ENCODE results near the gene ZNF304.

ZNF304 gene

DNA sequence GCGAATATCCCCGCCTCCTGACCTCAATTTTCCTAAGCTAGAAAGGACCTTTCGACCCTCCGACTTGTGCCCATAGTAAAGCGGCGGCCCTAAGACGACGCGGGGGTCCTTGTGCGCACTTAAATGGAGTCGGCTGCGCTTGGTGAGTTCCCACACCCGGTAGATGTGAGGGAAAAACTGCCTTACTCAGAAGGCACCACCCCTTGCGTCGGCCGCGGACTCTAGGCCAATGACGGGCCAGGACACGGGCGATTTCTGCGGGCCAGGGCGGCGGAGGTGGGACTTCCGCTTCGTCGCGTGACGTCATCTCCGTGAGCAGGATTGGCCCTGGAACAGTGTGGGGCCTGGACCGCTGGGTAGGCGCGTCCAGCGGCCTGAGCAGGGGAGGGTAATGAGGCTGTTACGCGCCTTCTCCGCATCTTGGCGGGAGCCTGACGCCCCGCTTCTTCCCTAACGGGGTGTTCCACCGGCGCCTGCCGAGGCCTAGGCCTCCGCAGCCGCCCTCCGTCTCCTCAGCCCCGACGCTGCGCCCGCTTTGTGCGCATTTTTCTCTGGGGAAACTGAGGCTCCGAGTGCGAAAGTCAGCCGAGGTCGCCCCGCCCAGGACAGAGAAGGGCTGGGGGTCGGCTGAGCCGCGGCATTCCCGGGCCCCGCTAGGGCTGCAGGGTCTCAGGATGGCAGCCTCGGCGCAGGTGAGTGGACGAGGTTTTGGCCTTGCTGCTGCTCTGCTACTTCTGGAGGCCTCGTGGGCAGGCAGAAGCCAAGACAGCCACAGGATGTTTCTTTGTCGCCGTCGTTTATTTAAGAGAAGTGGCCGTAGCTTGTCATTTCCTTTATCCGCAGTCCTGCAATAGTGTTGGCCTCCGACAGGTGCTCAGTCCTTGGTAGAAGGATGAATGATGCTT lies 30.6 kb upstream of the ZNF304 start, which contains the start of gene ZNF543:
Gene ZNF543 (plus strand): TSS at position 293 of the 905 bp plus-strand sequence. CDS start 382 bp downstream, at position 675.
- Histone ChIP-seq H3K4me2 (peak within 1 kb of the TSS; percentile 98), H3K27me3 (peaks cover 20% of the 10 kb centered on the region), H3K4me1 (peaks cover 28% of the 10 kb centered on the region), H3K9me3 (no peaks in the 10 kb centered on the region), H3K27ac (peak within 1 kb of the TSS; percentile 87), H3K36me3 (peaks cover 30% of the 10 kb centered on the region), H4K20me1 (peaks cover 50% of the 10 kb centered on the region), H3K9ac (peak within 1 kb of the TSS; percentile 91), H3K4me3 (peak within 1 kb of the TSS; percentile 87)
- TF ChIP-seq Cebpa-rat (IDR thresholded peaks at IDR 0.05), result no peak

DNA sequence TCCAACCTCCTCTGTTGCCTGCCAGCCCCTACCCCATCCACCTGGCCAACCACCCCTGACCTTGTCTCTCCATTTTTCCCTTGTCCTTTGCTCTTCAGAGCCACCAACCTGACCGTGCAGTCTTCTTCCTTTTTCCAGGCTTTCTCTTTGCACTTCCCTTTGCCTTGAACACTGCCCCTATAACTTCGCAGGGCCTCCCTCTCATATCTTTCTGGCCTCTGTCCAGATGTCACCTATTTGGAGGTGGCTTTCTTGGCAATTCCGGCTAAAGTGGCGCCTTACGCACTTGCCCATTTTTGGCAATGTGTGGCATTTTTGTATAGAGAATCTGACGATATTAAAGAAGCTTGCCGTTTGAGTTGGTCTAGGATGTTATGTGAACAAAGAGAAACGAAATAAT lies 30.0 kb upstream of the ZNF304 start:
- TF ChIP-seq Cebpa-rat (IDR thresholded peaks at IDR 0.05), result no peak
- H3K27ac ChIP-seq, result peak overlapping the region; percentile 87; the same call in 1 of the 2 replicates
- H3K4me3 ChIP-seq, result peak overlapping the region; percentile 87
- H3K9ac ChIP-seq, result peak overlapping the region; percentile 91
- H3K4me2 ChIP-seq, result peak overlapping the region; percentile 98
- H3K27me3 ChIP-seq, result peaks cover 20% of the 10 kb centered on the region
- peaks cover 37% of the 10 kb centered on the region for H3K36me3 ChIP-seq
- peaks cover 35% of the 10 kb centered on the region for H3K4me1 ChIP-seq
- H3K9me3 ChIP-seq, result no peaks in the 10 kb centered on the region
- H4K20me1 ChIP-seq, result peaks cover 56% of the 10 kb centered on the region

DNA sequence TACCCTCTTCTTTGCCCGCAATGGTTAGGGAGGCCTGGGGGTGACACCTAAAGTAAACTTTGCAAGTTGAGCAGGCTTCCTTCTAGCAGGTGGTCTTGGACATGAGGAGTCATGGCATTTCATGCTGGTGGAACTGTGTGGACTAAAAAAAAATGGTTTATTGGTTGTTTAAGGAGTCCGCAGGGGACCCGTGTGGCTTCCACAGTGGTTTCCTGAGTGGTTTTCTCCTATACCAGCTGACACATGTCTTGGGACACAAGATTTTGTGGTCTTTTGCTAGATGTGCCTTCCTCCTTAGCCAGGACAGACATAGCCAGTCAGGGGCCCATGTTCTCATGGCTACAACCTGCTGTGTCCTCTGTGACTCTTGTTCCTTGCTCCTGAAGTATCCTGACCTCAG lies 29.3 kb upstream of the ZNF304 start:
- Histone ChIP-seq H3K4me3 (peak overlapping the region; percentile 87), H3K27ac (no peak overlapping the region), H3K4me2 (peak overlapping the region; percentile 98)

DNA sequence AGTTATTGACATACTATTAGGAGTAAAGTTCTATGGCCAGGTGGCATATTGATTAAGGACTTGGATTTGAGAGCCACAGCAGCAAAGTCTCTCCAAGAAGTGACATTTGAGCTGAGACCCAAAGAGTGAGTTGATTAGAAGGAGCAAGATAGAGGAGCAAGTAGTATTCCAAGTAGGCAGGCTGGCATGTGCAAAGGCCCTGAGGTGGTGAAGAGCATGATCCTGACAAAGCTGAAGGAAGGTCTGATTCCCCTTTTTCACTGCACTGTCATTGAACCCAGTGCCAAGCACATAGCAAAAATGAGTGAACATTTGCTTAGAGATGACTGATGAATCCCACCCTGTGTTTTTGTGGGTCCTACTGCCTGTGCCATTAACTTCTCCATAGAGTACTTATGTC lies 26.1 kb upstream of the ZNF304 start:
- H3K4me1 ChIP-seq, result peaks cover 37% of the 10 kb centered on the region
- TF ChIP-seq Cebpa-rat (IDR thresholded peaks at IDR 0.05), result no peak
- H3K4me3 ChIP-seq, result no peak overlapping the region
- no peak overlapping the region for H3K4me2 ChIP-seq
- no peak overlapping the region for H3K27ac ChIP-seq
- H3K36me3 ChIP-seq, result peaks cover 75% of the 10 kb centered on the region
- H3K9ac ChIP-seq, result no peak overlapping the region
- peaks cover 20% of the 10 kb centered on the region for H3K27me3 ChIP-seq
- H4K20me1 ChIP-seq, result peaks cover 93% of the 10 kb centered on the region
- no peaks in the 10 kb centered on the region for H3K9me3 ChIP-seq

More for the DNA sequence above, 29.3 kb upstream of the ZNF304 start:
- Histone ChIP-seq H3K4me1 (peaks cover 41% of the 10 kb centered on the region), H3K9ac (peak overlapping the region; percentile 91), H3K9me3 (no peaks in the 10 kb centered on the region), H3K27me3 (peaks cover 20% of the 10 kb centered on the region), H3K36me3 (peaks cover 43% of the 10 kb centered on the region), H4K20me1 (peaks cover 63% of the 10 kb centered on the region)
- no peak for TF ChIP-seq Cebpa-rat (IDR thresholded peaks at IDR 0.05)

DNA sequence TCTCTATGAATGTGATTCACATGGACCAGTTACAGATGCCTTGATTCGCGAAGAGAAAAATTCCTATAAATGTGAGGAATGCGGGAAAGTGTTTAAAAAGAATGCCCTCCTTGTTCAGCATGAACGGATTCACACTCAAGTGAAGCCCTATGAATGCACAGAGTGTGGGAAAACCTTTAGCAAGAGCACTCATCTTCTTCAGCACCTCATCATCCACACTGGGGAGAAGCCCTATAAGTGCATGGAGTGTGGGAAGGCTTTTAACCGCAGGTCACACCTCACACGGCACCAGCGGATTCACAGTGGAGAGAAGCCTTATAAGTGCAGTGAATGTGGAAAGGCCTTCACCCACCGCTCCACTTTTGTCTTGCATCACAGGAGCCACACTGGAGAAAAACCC lies 23.1 kb upstream of the ZNF304 start:
- Histone ChIP-seq H3K4me1 (peaks cover 15% of the 10 kb centered on the region), H3K4me3 (no peak overlapping the region), H3K9ac (no peak overlapping the region), H3K27me3 (peaks cover 9% of the 10 kb centered on the region), H3K36me3 (peaks cover 87% of the 10 kb centered on the region), H3K9me3 (no peaks in the 10 kb centered on the region), H3K27ac (no peak overlapping the region), H3K4me2 (no peak overlapping the region), H4K20me1 (peaks cover 90% of the 10 kb centered on the region)
- TF ChIP-seq Cebpa-rat (IDR thresholded peaks at IDR 0.05), result no peak

DNA sequence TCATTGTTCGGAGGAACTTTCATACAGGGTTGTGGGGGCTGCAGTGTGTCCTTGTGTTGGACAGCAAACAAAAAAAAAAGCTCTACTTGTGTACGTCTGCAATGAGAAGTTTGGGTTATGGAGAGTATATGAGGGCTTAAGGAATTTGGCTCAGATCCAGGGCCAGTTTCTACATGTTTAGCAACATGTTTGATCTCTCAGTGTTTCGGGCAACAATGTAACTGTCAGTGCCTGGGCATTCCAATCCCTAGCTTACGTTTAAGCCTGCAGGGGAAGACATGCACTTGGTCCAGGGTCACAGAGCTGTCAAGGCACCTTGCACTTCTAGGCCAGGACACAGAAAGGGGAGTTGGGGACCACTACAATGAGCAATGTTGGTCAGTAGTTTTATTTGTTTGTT lies 16.9 kb upstream of the ZNF304 start:
- Histone ChIP-seq H3K4me1 (peaks cover 11% of the 10 kb centered on the region), H3K4me2 (no peak overlapping the region), H3K9ac (no peak overlapping the region), H3K9me3 (no peaks in the 10 kb centered on the region), H3K27me3 (no peaks in the 10 kb centered on the region; the same call in 1 of the 2 replicates), H3K27ac (no peak overlapping the region), H3K4me3 (no peak overlapping the region), H4K20me1 (peaks cover 28% of the 10 kb centered on the region; the same call in 1 of the 2 replicates), H3K36me3 (peaks cover 28% of the 10 kb centered on the region)
- no peak for TF ChIP-seq Cebpa-rat (IDR thresholded peaks at IDR 0.05)

DNA sequence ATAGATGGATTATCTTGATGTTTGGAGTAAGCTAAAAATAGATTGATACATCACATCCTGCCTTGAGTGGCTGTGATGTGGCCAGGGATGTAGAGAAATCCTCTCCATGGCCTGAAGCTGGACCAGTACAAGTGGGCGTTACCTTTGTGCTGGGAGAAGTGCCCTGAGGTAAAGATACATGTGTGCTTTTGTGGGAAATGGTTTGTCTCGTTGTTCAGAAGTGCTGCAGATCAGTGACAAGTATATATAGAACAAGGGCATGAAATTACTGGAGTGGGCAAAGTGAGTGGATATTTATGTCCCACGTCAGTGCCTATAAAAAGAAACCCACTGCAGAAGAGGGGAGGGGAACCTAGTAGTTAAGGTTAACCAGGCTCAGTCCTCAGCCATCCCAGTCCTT lies 12.2 kb upstream of the ZNF304 start:
- peak overlapping the region; percentile 39 for H3K4me2 ChIP-seq
- no peaks in the 10 kb centered on the region; the same call in 1 of the 2 replicates for H3K27me3 ChIP-seq
- no peaks in the 10 kb centered on the region for H3K9me3 ChIP-seq
- H3K4me3 ChIP-seq, result no peak overlapping the region
- no peaks in the 10 kb centered on the region for H4K20me1 ChIP-seq
- no peak overlapping the region for H3K27ac ChIP-seq
- TF ChIP-seq Cebpa-rat (IDR thresholded peaks at IDR 0.05), result no peak
- peaks cover 11% of the 10 kb centered on the region for H3K4me1 ChIP-seq
- H3K9ac ChIP-seq, result no peak overlapping the region
- H3K36me3 ChIP-seq, result 0 out of 2 replicates have a peak, but pooled peaks cover 3% of the 10 kb centered on the region

DNA sequence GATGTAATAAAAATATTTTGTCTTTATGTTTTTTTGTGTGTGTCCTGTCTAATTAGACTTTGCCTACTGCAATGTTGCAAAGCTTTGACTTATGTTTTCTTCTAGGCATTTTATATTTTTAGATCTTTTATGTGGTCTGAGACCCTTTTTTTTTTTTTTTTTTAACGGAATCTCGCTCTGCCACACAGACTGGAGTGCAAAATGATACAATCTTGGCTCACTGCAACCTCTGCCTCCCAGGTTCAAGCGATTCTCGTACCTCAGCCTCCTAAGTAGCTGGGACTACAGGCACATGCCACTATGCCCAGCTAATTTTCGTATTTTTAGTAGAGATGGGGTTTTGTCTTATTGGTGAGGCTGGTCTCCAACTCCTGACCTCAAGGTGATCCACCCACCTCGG lies 8.5 kb upstream of the ZNF304 start:
- H3K4me3 ChIP-seq, result no peak overlapping the region
- TF ChIP-seq Cebpa-rat (IDR thresholded peaks at IDR 0.05), result no peak
- H3K4me2 ChIP-seq, result no peak overlapping the region
- no peak overlapping the region for H3K9ac ChIP-seq
- H3K9me3 ChIP-seq, result no peaks in the 10 kb centered on the region
- no peaks in the 10 kb centered on the region for H3K36me3 ChIP-seq
- H3K4me1 ChIP-seq, result peaks cover 11% of the 10 kb centered on the region
- H4K20me1 ChIP-seq, result no peaks in the 10 kb centered on the region
- H3K27me3 ChIP-seq, result no peaks in the 10 kb centered on the region; the same call in 1 of the 2 replicates
- H3K27ac ChIP-seq, result no peak overlapping the region

DNA sequence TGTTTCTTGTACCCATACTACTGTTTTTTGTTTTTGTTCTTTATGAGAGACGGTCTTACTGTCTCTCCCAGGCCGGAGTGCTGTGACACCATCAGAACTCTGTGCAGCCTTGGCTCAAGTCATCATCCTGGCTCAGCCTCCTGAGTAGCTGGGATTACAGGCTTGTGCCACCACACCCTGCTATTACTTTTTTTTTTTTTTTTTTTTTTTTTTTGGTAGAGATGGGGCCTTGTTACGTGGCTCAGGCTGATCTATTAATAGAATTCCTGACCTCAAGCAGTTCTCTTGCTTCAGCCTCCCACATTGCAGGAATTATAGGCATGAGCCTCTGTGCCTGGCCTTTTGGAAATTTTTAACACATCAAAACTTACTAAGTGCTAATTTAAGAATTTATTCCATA lies 2.9 kb upstream of the ZNF304 start:
- H3K4me2 ChIP-seq, result no peak overlapping the region

DNA sequence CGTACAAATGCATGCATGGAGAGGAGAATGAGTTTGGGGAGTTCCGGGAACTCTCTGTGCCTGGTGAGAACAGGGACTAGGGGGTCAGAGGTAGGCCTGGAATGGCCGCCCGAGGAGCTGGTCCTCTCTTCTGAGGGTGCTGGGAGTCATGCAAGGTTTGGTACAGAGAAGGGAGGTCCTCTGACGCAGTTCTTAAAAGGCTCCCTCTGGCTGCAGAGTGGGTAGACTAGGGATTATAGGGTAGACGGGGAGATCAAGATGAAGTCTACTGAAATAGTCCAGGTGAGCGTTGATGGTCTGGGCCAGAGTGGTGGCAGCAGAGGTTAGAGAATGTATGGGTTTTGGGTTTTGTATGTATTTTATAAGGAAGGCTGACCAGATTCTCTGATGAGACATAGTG lies 796 bp downstream of the ZNF304 start:
- peak overlapping the region; percentile 93 for H3K4me3 ChIP-seq
- no peaks in the 10 kb centered on the region for H3K9me3 ChIP-seq
- no peak for TF ChIP-seq Cebpa-rat (IDR thresholded peaks at IDR 0.05)
- peak overlapping the region; percentile 75; the same call in 1 of the 2 replicates for H3K27ac ChIP-seq
- H3K27me3 ChIP-seq, result no peaks in the 10 kb centered on the region
- peaks cover 44% of the 10 kb centered on the region for H4K20me1 ChIP-seq
- H3K9ac ChIP-seq, result peak overlapping the region; percentile 92
- peaks cover 26% of the 10 kb centered on the region for H3K4me1 ChIP-seq
- peak overlapping the region; percentile 97 for H3K4me2 ChIP-seq
- peaks cover 43% of the 10 kb centered on the region for H3K36me3 ChIP-seq

More for the DNA sequence above, 2.9 kb upstream of the ZNF304 start:
- Histone ChIP-seq H4K20me1 (peaks cover 17% of the 10 kb centered on the region), H3K9me3 (no peaks in the 10 kb centered on the region), H3K4me1 (peaks cover 22% of the 10 kb centered on the region), H3K9ac (no peak overlapping the region), H3K4me3 (no peak overlapping the region), H3K36me3 (peaks cover 6% of the 10 kb centered on the region), H3K27me3 (no peaks in the 10 kb centered on the region), H3K27ac (no peak overlapping the region)
- no peak for TF ChIP-seq Cebpa-rat (IDR thresholded peaks at IDR 0.05)

All from BLaER1 (cell line).